GM12865 (cell line): ENCODE data around the gene KCND1.

Experiments
- DNase-seq: peaks from one replicate; pipeline ENCODE4 v3.0.0; 2010; ENCODE audit warnings: low read depth
- H3K4me3 ChIP-seq: 2 replicates; pipeline ENCODE4 v1.5.1; 2011; ENCODE audit warnings: mild to moderate bottlenecking, low read depth, low read length, control low read depth
- CTCF ChIP-seq: IDR thresholded peaks from 2 replicates; pipeline ENCODE4 v1.5.1; 2011; ENCODE audit warnings: low read length, control low read depth, low read depth, inconsistent platforms; ENCODE audit not compliant: insufficient read depth; ENCODE audit errors: missing control alignments

The KCND1 gene

GRCh38 chrX:48914593-48915493, 56.8 kb downstream of the KCND1 start:
- no peak for TF ChIP-seq CTCF
- DNase-seq: no peak
- peak overlapping the region; percentile 89 for H3K4me3 ChIP-seq

GRCh38 chrX:48913605-48914366, 57.9 kb downstream of the KCND1 start:
- DNase-seq: no peak
- H3K4me3 ChIP-seq: peak overlapping the region; percentile 89
- no peak for TF ChIP-seq CTCF

- DNase-seq: peak; percentile 87
- TF ChIP-seq CTCF: no peak
- peak within 1 kb of the TSS; percentile 78 for H3K4me3 ChIP-seq
Measured at GRCh38 chrX:48911412-48912182, 60.0 kb downstream of the KCND1 start, which contains the start of gene SLC35A2. Gene SLC35A2 (minus strand): TSS chrX:48911646. CDS start chrX:48911636, 10 bp downstream.
